Hepatocyte (in vitro differentiated cells): Measurements from ENCODE around the gene ZNF143. TPM values are rescaled to one million over a fixed set of nuclear protein-coding genes. Genes with fewer than 3 reads are reported as not detected.

Source experiments
- DNase-seq: peaks from one replicate; pipeline ENCODE4 v3.0.0-alpha.2; 2016; ENCODE audit warnings: low spot score
- H2AFZ ChIP-seq: fragments of 200-600 bp; sonication (generic); 2 replicates; pipeline ENCODE4 v1.6.0; 2016; ENCODE audit warnings: antibody characterized with exemption, mild to moderate bottlenecking
- H3K27ac ChIP-seq: fragments of 200-600 bp; sonication (generic); 2 replicates; pipeline ENCODE4 v1.5.1; 2016; ENCODE audit warnings: mild to moderate bottlenecking
- H3K27me3 ChIP-seq: fragments of 200-600 bp; sonication (generic); 2 replicates; pipeline ENCODE4 v1.6.1; 2016
- H3K36me3 ChIP-seq: fragments of 200-600 bp; sonication (generic); replicated peaks from 2 replicates; pipeline ENCODE4 v1.5.1; 2016; ENCODE audit warnings: low read depth; ENCODE audit not compliant: insufficient read depth
- H3K4me1 ChIP-seq: fragments of 200-600 bp; sonication (generic); 2 replicates; pipeline ENCODE4 v1.5.1; 2016; ENCODE audit warnings: mild to moderate bottlenecking, moderate library complexity; ENCODE audit not compliant: insufficient read depth
- H3K4me2 ChIP-seq: fragments of 200-600 bp; sonication (generic); 2 replicates; pipeline ENCODE4 v1.6.0; 2016
- H3K4me3 ChIP-seq: fragments of 200-600 bp; sonication (generic); 2 replicates; pipeline ENCODE4 v1.5.1; 2016; ENCODE audit warnings: mild to moderate bottlenecking
- H3K79me2 ChIP-seq: fragments of 200-600 bp; sonication (generic); 2 replicates; pipeline ENCODE4 v1.6.0; 2017; ENCODE audit warnings: mild to moderate bottlenecking
- H3K9me2 ChIP-seq: fragments of 200-600 bp; sonication (generic); replicated peaks from 2 replicates; pipeline ENCODE4 v1.6.0; 2017; ENCODE audit warnings: mild to moderate bottlenecking; ENCODE audit not compliant: insufficient read depth
- H3K9me3 ChIP-seq: fragments of 200-600 bp; sonication (generic); 2 replicates; pipeline ENCODE4 v1.5.1; 2016; ENCODE audit warnings: low read depth, mild to moderate bottlenecking
- H4K20me1 ChIP-seq: fragments of 200-600 bp; sonication (generic); 2 replicates; pipeline ENCODE4 v1.6.0; 2016; ENCODE audit warnings: mild to moderate bottlenecking; ENCODE audit not compliant: insufficient read depth, poor library complexity, severe bottlenecking
- CTCF ChIP-seq: fragments of 200-600 bp; sonication (generic); IDR thresholded peaks from 2 replicates; pipeline ENCODE4 v1.5.1; 2016; ENCODE audit warnings: antibody characterized with exemption, mild to moderate bottlenecking; ENCODE audit not compliant: poor library complexity
- EZH2 ChIP-seq: fragments of 200-600 bp; sonication (generic); IDR thresholded peaks from 2 replicates; pipeline ENCODE4 v1.6.1; 2016; ENCODE audit warnings: antibody characterized with exemption, mild to moderate bottlenecking, borderline replicate concordance
- EZH2phosphoT487 ChIP-seq: fragments of 200-600 bp; sonication (generic); IDR thresholded peaks from one replicate; pipeline ENCODE4 v1.6.1; 2018; ENCODE audit warnings: antibody characterized with exemption, mild to moderate bottlenecking, low read depth, moderate library complexity; ENCODE audit not compliant: unreplicated experiment, severe bottlenecking
- WGBS: methylation state at CpG from one replicate; pipeline ENCODE4 v1.1.6; 2016; ENCODE audit warnings: low lambda C conversion rate; ENCODE audit errors: missing lambda C conversion rate; 5-methylcytosine and 5-hydroxymethylcytosine counted together
- polyA plus RNA-seq: library from polyadenylated mRNA; unstranded; fragments of >200 nt; fragmentation: Nextera tagmentation; extraction: Ambion mirVana; gene quantifications from 2 replicates; pipeline ENCODE4 v1.2.1, GENCODE V29; 2016
- total RNA-seq: library from RNA; depleted of rRNA; stranded (reverse); fragments of >200 nt; gene quantifications from 2 replicates; pipeline ENCODE4 v1.2.3, GENCODE V29; 2014

ZNF143 gene
- total and polyA plus RNA-seq, 2 experiments from 2014 or later = 20.9 to 36.1 TPM

GRCh38 chr11:9561279-9561982 lies 100.6 kb downstream of the ZNF143 start:
- peaks cover 9% of the 10 kb centered on the region for H3K4me1 ChIP-seq
- no peaks in the 10 kb centered on the region for H3K9me2 ChIP-seq
- no peaks in the 10 kb centered on the region for H3K27me3 ChIP-seq
- no peak for DNase-seq
- H3K36me3 ChIP-seq = no peaks in the 10 kb centered on the region
- no peak overlapping the region for H3K27ac ChIP-seq
- no peak overlapping the region for H3K4me3 ChIP-seq
- H2AFZ ChIP-seq = no peak overlapping the region
- H3K79me2 ChIP-seq = no peaks in the 10 kb centered on the region
- WGBS = 93% methylated on average over 2 of the region's 2 CpGs
- H3K9me3 ChIP-seq = no peaks in the 10 kb centered on the region
- H3K4me2 ChIP-seq = no peak overlapping the region
- TF ChIP-seq EZH2 = no peak
- TF ChIP-seq CTCF = no peak
- TF ChIP-seq EZH2phosphoT487 = no peak
- H4K20me1 ChIP-seq = no peaks in the 10 kb centered on the region

DNA sequence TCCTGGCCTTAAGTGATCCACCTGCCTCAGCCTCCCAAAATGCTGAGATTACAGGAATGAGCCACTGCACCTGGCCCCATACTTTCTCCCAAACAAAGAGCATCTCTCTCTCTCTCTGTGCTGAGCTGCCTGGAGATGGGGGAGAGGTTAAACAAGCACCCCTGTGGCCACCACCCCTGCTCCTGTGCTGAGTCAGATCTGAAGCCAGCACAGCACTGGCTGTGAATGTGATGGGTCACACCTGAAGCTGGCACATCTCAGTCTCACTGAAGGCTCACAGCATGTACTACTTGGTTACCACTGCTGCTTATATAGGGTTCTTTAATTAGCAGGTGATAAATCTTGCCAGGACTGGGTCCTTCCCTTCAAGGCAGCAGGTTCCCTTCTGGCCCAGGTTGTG lies 101.9 kb downstream of the ZNF143 start:
- TF ChIP-seq CTCF (no peak), EZH2phosphoT487 (no peak), EZH2 (no peak)
- H3K79me2 ChIP-seq = no peaks in the 10 kb centered on the region
- no peaks in the 10 kb centered on the region for H3K9me3 ChIP-seq
- H3K4me2 ChIP-seq = no peak overlapping the region
- no peaks in the 10 kb centered on the region for H3K9me2 ChIP-seq
- no peak overlapping the region for H3K27ac ChIP-seq
- H3K4me3 ChIP-seq = no peak overlapping the region
- no peak overlapping the region for H2AFZ ChIP-seq
- no peaks in the 10 kb centered on the region for H3K36me3 ChIP-seq
- no peaks in the 10 kb centered on the region for H3K27me3 ChIP-seq
- no peak for DNase-seq
- no peaks in the 10 kb centered on the region for H4K20me1 ChIP-seq
- H3K4me1 ChIP-seq = peaks cover 22% of the 10 kb centered on the region

DNA sequence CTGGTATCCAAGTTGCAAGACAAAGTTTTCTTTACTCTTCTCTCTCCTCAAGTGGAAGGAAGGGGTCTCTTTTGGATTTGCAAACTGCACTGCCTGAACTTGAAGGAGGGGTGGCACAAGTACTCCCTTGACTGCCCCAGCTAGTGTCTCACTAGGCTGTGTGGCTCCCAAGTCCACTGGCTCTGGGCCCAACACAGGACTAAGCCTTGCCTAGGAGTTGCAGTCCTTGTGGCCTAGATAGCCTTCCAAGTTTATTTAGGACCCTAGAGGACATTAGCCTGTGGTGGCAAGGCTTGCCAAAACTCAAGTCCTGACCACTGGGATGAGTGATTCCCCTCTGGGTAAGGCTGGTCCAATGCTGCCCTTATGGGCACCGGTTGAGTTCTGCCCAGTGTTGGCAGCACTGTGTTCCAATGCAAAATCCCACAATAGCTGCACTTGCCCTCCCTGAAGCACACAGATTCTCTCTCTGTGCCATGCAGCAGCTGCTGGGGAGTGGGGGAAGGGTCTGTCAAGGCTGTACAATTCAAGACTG lies 102.5 kb downstream of the ZNF143 start:
- 95% methylated on average over 1 of the region's 1 CpG for WGBS
- DNase-seq = no peak
- no peaks in the 10 kb centered on the region for H3K79me2 ChIP-seq
- no peaks in the 10 kb centered on the region for H3K9me2 ChIP-seq
- no peaks in the 10 kb centered on the region for H3K27me3 ChIP-seq
- H3K4me3 ChIP-seq = no peak overlapping the region
- H3K9me3 ChIP-seq = no peaks in the 10 kb centered on the region
- TF ChIP-seq EZH2 (no peak), EZH2phosphoT487 (no peak), CTCF (no peak)
- no peaks in the 10 kb centered on the region for H3K36me3 ChIP-seq
- H3K27ac ChIP-seq = no peak overlapping the region
- no peak overlapping the region for H3K4me2 ChIP-seq
- H2AFZ ChIP-seq = no peak overlapping the region
- H3K4me1 ChIP-seq = peaks cover 28% of the 10 kb centered on the region
- no peaks in the 10 kb centered on the region for H4K20me1 ChIP-seq
